Neutrophil (primary cell): ENCODE results near the gene RTKN2.

ENCODE experiments used
- H3K27ac ChIP-seq: fragments of 200-600 bp; sonication (generic); 2 replicates; pipeline ENCODE4 v1.5.1; 2016; ENCODE audit warnings: mild to moderate bottlenecking, moderate library complexity
- H3K27me3 ChIP-seq: fragments of 200-600 bp; sonication (generic); 2 replicates; pipeline ENCODE4 v1.6.0; 2016; ENCODE audit warnings: mild to moderate bottlenecking
- H3K36me3 ChIP-seq: fragments of 200-600 bp; sonication (generic); 2 replicates; pipeline ENCODE4 v1.5.1; 2017
- H3K4me1 ChIP-seq, 2 experiments: fragments of 200-600 bp in 1 of 2; sonication (generic) in 1 of 2; 1 replicate in 1 of 2; 2 replicates in 1 of 2; pipeline versions ENCODE4 v1.5.1 to v1.6.1; 2013 to 2016; ENCODE audit warnings: low read depth in 1 of 2, low read length in 1 of 2, mild to moderate bottlenecking in 1 of 2, moderate library complexity in 1 of 2; ENCODE audit not compliant: control insufficient read depth in 1 of 2, insufficient read depth in 1 of 2
- H3K4me3 ChIP-seq, 2 experiments: fragments of 200-600 bp in 1 of 2; sonication (generic) in 1 of 2; 1 replicate in 1 of 2; 2 replicates in 1 of 2; pipeline ENCODE4 v1.5.1; 2013 to 2016; ENCODE audit warnings: low read depth in 1 of 2, low read length in 1 of 2, mild to moderate bottlenecking in 1 of 2, moderate library complexity in 1 of 2
- H3K9me3 ChIP-seq: fragments of 200-600 bp; sonication (generic); 2 replicates; pipeline ENCODE4 v1.5.1; 2016
- CTCF ChIP-seq: fragments of 200-600 bp; sonication (generic); IDR thresholded peaks from 2 replicates; pipeline ENCODE4 v1.5.1; 2016; ENCODE audit warnings: antibody characterized with exemption

RTKN2 gene

GRCh38 chr10:62185919-62186692 lies 82.5 kb downstream of the RTKN2 start:
- no peaks in the 10 kb centered on the region for H3K9me3 ChIP-seq
- H3K27ac ChIP-seq = no peak overlapping the region
- H3K27me3 ChIP-seq = no peaks in the 10 kb centered on the region
- no peaks in the 10 kb centered on the region for H3K4me1 ChIP-seq
- no peak overlapping the region for H3K4me3 ChIP-seq
- no peaks in the 10 kb centered on the region for H3K36me3 ChIP-seq
- no peak for TF ChIP-seq CTCF

GRCh38 chr10:62183857-62184795 lies 84.5 kb downstream of the RTKN2 start:
- TF ChIP-seq CTCF = no peak
- H3K27me3 ChIP-seq = no peaks in the 10 kb centered on the region
- no peaks in the 10 kb centered on the region for H3K36me3 ChIP-seq
- H3K4me3 ChIP-seq = no peak overlapping the region
- no peaks in the 10 kb centered on the region for H3K9me3 ChIP-seq
- no peak overlapping the region for H3K27ac ChIP-seq
- H3K4me1 ChIP-seq = no peaks in the 10 kb centered on the region

GRCh38 chr10:62183442-62183841 lies 85.2 kb downstream of the RTKN2 start:
- H3K27ac ChIP-seq = no peak overlapping the region

GRCh38 chr10:62182595-62182994 lies 86.0 kb downstream of the RTKN2 start:
- H3K4me3 ChIP-seq = no peak overlapping the region
- no peaks in the 10 kb centered on the region for H3K9me3 ChIP-seq
- no peaks in the 10 kb centered on the region for H3K4me1 ChIP-seq
- TF ChIP-seq CTCF = no peak
- H3K27ac ChIP-seq = no peak overlapping the region
- no peaks in the 10 kb centered on the region for H3K27me3 ChIP-seq
- no peaks in the 10 kb centered on the region for H3K36me3 ChIP-seq

More at GRCh38 chr10:62183442-62183841, 85.2 kb downstream of the RTKN2 start:
- no peak for TF ChIP-seq CTCF
- Histone ChIP-seq H3K36me3 (no peaks in the 10 kb centered on the region), H3K4me1 (no peaks in the 10 kb centered on the region), H3K9me3 (no peaks in the 10 kb centered on the region), H3K27me3 (no peaks in the 10 kb centered on the region), H3K4me3 (no peak overlapping the region)

GRCh38 chr10:62182171-62182570 lies 86.5 kb downstream of the RTKN2 start:
- H3K4me3 ChIP-seq = no peak overlapping the region
- no peaks in the 10 kb centered on the region for H3K4me1 ChIP-seq
- no peaks in the 10 kb centered on the region for H3K27me3 ChIP-seq
- no peak overlapping the region for H3K27ac ChIP-seq
- no peaks in the 10 kb centered on the region for H3K36me3 ChIP-seq
- H3K9me3 ChIP-seq = no peaks in the 10 kb centered on the region
- TF ChIP-seq CTCF = no peak
